ENCODE measurements around the gene KLHL25. TPM values are rescaled to one million over a fixed set of nuclear protein-coding genes. Genes with fewer than 3 reads are reported as not detected.

The KLHL25 gene
- total RNA-seq (2021), result 11.5 and 12.7 TPM in 2 replicates
- Bru-seq, nascent RNA, result percentile 68 among the genes with signal in this experiment
- percentile 79 among the genes with signal in this experiment for BruChase-seq, experiment 1, labeled RNA remaining after a 2-hour chase
- BruChase-seq, experiment 2, labeled RNA remaining after a 6-hour chase, result percentile 78 among the genes with signal in this experiment
- long read RNA-seq, full-length matches to known transcripts, result 26 of 27 reads
- long read RNA-seq, partial matches to known transcripts, result 0 of 27 reads
- long read RNA-seq, other reads (novel, unspliced or antisense), result 1 of 27 reads

- peak within 1 kb of the TSS; percentile 92 for H3K27ac ChIP-seq (ENCODE audit: low read depth, low read length, poor library complexity, severe bottlenecking)
- TF ChIP-seq EZH2 (IDR thresholded peaks at IDR 0.05; ENCODE audit: borderline replicate concordance, low read depth, low read length, poor library complexity, severe bottlenecking), result no peak
- TF ChIP-seq, protein P1, sequence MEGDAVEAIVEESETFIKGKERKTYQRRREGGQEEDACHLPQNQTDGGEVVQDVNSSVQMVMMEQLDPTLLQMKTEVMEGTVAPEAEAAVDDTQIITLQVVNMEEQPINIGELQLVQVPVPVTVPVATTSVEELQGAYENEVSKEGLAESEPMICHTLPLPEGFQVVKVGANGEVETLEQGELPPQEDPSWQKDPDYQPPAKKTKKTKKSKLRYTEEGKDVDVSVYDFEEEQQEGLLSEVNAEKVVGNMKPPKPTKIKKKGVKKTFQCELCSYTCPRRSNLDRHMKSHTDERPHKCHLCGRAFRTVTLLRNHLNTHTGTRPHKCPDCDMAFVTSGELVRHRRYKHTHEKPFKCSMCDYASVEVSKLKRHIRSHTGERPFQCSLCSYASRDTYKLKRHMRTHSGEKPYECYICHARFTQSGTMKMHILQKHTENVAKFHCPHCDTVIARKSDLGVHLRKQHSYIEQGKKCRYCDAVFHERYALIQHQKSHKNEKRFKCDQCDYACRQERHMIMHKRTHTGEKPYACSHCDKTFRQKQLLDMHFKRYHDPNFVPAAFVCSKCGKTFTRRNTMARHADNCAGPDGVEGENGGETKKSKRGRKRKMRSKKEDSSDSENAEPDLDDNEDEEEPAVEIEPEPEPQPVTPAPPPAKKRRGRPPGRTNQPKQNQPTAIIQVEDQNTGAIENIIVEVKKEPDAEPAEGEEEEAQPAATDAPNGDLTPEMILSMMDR (conservative IDR thresholded peaks at IDR 0.05; ENCODE audit: low read depth, low read length), result no peak
- intact Hi-C loops (cut with micrococcal nuclease; ENCODE audit: unreplicated experiment), result no loop called here
- DNase-seq (ENCODE audit: low spot score), result peak; percentile 97
- ChIA-PET CTCF (interaction anchor here (0.8 kb wide), 1 partner anchor 31 kb away, joined by 5 read pairs; no protein-coding TSS in a partner anchor), POLR2A (ENCODE audit: low non-redundant PET) (no interaction called here)
- H3K9me3 ChIP-seq (ENCODE audit: low read depth, low read length, poor library complexity, severe bottlenecking), result no peaks in the 10 kb centered on the region
- no TSS peak for BruUV-seq (replicated peaks)
- no peaks in the 10 kb centered on the region for H3K27me3 ChIP-seq (replicated peaks; ENCODE audit: insufficient read depth, low read depth, low read length, poor library complexity)
- H3K4me1 ChIP-seq (ENCODE audit: insufficient read depth, low read length, poor library complexity, severe bottlenecking), result peaks cover 6% of the 10 kb centered on the region
- H3K36me3 ChIP-seq (ENCODE audit: insufficient read depth, low read length, poor library complexity, severe bottlenecking), result no peaks in the 10 kb centered on the region
- H3K4me3 ChIP-seq (ENCODE audit: low read depth, low read length, poor library complexity, severe bottlenecking), result peak within 1 kb of the TSS; percentile 98
Measured at GRCh38 chr15:85794598-85795336, at the start of gene KLHL25. Gene KLHL25 (minus strand): TSS chr15:85794925. CDS start chr15:85769810, 25,115 bp downstream.

GRCh38 chr15:85840802-85841152, 46.1 kb upstream of the KLHL25 start:
- TF ChIP-seq, protein P1 (conservative IDR thresholded peaks at IDR 0.05; ENCODE audit: low read depth, low read length), result no peak
- no peak for TF ChIP-seq EZH2 (IDR thresholded peaks at IDR 0.05; ENCODE audit: borderline replicate concordance, low read depth, low read length, poor library complexity, severe bottlenecking)
- peak overlapping the region; percentile 43 for H3K4me3 ChIP-seq (ENCODE audit: low read depth, low read length, poor library complexity, severe bottlenecking)
- H3K36me3 ChIP-seq (ENCODE audit: insufficient read depth, low read length, poor library complexity, severe bottlenecking), result no peaks in the 10 kb centered on the region
- no peaks in the 10 kb centered on the region for H3K4me1 ChIP-seq (ENCODE audit: insufficient read depth, low read length, poor library complexity, severe bottlenecking)
- no TSS peak for BruUV-seq (replicated peaks)
- POLR2A ChIA-PET (ENCODE audit: low non-redundant PET), result no interaction called here
- H3K27me3 ChIP-seq (replicated peaks; ENCODE audit: insufficient read depth, low read depth, low read length, poor library complexity), result no peaks in the 10 kb centered on the region
- H3K9me3 ChIP-seq (ENCODE audit: low read depth, low read length, poor library complexity, severe bottlenecking), result no peaks in the 10 kb centered on the region
- CTCF ChIA-PET, result interaction anchor here (0.7 to 1.6 kb wide), 3 partner anchors 13 to 505 kb away, joined by 4 to 8 read pairs (median 5); no protein-coding TSS in a partner anchor
- intact Hi-C loops (cut with micrococcal nuclease; ENCODE audit: unreplicated experiment), result loop anchor here (1.0 to 5.0 kb wide), 3 partner anchors 110 to 544 kb away; no protein-coding TSS in a partner anchor
- DNase-seq (ENCODE audit: low spot score), result no peak
- no peak overlapping the region for H3K27ac ChIP-seq (ENCODE audit: low read depth, low read length, poor library complexity, severe bottlenecking)

DNA sequence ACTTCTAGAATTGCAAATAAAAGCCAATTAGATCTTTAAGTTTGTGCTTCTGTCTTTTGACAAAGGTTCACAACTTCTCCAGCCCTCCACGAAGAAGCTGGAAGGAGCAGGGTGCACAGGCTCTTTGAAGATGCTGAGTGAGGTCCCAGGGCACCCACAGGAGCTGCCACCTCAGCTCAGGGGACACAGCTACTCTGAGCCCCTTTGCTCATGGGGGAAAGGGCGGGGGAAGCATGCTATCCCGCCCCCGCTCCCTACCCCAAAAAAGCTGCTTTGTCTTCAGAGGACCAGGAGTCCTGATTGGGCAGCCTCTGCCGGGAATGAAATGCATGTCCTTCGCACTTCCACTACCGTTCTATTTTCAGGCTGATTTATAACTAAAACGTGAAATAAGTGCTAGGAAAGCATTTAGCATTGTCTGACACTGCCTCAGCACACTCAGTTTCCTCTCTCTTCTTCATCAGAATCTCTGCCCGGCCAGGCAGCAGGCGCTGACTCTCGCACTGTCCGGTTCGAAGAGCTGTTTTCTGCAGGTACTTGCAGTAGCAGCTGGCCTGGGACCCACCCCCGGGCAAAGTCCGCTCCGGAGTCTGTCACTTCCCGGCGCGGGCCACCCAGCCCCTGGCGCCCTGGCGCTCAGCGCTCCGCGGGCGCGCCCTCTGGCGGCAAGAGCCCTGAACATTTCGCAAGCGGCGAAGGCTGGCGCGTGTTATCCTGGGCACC, 45.5 kb upstream of the KLHL25 start:
- DNase-seq (ENCODE audit: low spot score), result peak; percentile 80
- Histone ChIP-seq H3K36me3 (ENCODE audit: insufficient read depth, low read length, poor library complexity, severe bottlenecking) (no peaks in the 10 kb centered on the region), H3K27me3 (replicated peaks; ENCODE audit: insufficient read depth, low read depth, low read length, poor library complexity) (no peaks in the 10 kb centered on the region), H3K9me3 (ENCODE audit: low read depth, low read length, poor library complexity, severe bottlenecking) (no peaks in the 10 kb centered on the region), H3K27ac (ENCODE audit: low read depth, low read length, poor library complexity, severe bottlenecking) (no peak overlapping the region), H3K4me3 (ENCODE audit: low read depth, low read length, poor library complexity, severe bottlenecking) (peak overlapping the region; percentile 43), H3K4me1 (ENCODE audit: insufficient read depth, low read length, poor library complexity, severe bottlenecking) (no peaks in the 10 kb centered on the region)
- no TSS peak for BruUV-seq (replicated peaks)
- TF ChIP-seq, protein P1 (conservative IDR thresholded peaks at IDR 0.05; ENCODE audit: low read depth, low read length), result peak; percentile 97
- no peak for TF ChIP-seq EZH2 (IDR thresholded peaks at IDR 0.05; ENCODE audit: borderline replicate concordance, low read depth, low read length, poor library complexity, severe bottlenecking)
- CTCF ChIA-PET, result interaction anchor here (0.7 to 1.6 kb wide), 4 partner anchors 13 to 543 kb away, joined by 3 to 8 read pairs (median 4); no protein-coding TSS in a partner anchor
- intact Hi-C loops (cut with micrococcal nuclease; ENCODE audit: unreplicated experiment), result loop anchor here (1.0 to 5.0 kb wide), 3 partner anchors 110 to 543 kb away; no protein-coding TSS in a partner anchor
- POLR2A ChIA-PET (ENCODE audit: low non-redundant PET), result no interaction called here
